ENCODE results near the gene CUL4A.

GRCh38 chr13:113274721-113275120 is 65.3 kb downstream of the CUL4A start:
- TF ChIP-seq, protein P1, sequence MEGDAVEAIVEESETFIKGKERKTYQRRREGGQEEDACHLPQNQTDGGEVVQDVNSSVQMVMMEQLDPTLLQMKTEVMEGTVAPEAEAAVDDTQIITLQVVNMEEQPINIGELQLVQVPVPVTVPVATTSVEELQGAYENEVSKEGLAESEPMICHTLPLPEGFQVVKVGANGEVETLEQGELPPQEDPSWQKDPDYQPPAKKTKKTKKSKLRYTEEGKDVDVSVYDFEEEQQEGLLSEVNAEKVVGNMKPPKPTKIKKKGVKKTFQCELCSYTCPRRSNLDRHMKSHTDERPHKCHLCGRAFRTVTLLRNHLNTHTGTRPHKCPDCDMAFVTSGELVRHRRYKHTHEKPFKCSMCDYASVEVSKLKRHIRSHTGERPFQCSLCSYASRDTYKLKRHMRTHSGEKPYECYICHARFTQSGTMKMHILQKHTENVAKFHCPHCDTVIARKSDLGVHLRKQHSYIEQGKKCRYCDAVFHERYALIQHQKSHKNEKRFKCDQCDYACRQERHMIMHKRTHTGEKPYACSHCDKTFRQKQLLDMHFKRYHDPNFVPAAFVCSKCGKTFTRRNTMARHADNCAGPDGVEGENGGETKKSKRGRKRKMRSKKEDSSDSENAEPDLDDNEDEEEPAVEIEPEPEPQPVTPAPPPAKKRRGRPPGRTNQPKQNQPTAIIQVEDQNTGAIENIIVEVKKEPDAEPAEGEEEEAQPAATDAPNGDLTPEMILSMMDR (conservative IDR thresholded peaks at IDR 0.05 in 1 of 2, IDR thresholded peaks at IDR 0.05 in 1 of 2; ENCODE audit: low read depth in 1 of 2, low read length in 2 of 2), result no peak
- no peak for TF ChIP-seq EZH2 (IDR thresholded peaks at IDR 0.05; ENCODE audit: low read length, missing control alignments)

Measured in fibroblast of lung (primary cell).